Measurements from ENCODE around the gene GPR50. TPM values are rescaled to one million over a fixed set of nuclear protein-coding genes. Genes with fewer than 3 reads are reported as not detected.

GPR50 gene
- total RNA-seq, 4 donors from 2014 or later, result not detected

- intact Hi-C loops (cut with DNase I; ENCODE audit: low total_unique reads), result no loop called here
- no peak for ATAC-seq
- DNase-seq, result no peak
- Histone ChIP-seq H3K9me3 (no peaks in the 10 kb centered on the region), H3K4me3 (no peak overlapping the region), H3K4me1 (no peaks in the 10 kb centered on the region), H3K36me3 (no peaks in the 10 kb centered on the region), H3K27ac (no peak overlapping the region), H3K27me3 (peaks cover 7 to 37% (median 15%) of the 10 kb centered on the region in 3 donors)
- in situ Hi-C loops (cut with MboI; ENCODE audit: low sequenced_read_pairs in 4 of 4), result no loop called here
- TF ChIP-seq POLR2A (IDR thresholded peaks at IDR 0.05), result no peak
- TF ChIP-seq, protein P1, sequence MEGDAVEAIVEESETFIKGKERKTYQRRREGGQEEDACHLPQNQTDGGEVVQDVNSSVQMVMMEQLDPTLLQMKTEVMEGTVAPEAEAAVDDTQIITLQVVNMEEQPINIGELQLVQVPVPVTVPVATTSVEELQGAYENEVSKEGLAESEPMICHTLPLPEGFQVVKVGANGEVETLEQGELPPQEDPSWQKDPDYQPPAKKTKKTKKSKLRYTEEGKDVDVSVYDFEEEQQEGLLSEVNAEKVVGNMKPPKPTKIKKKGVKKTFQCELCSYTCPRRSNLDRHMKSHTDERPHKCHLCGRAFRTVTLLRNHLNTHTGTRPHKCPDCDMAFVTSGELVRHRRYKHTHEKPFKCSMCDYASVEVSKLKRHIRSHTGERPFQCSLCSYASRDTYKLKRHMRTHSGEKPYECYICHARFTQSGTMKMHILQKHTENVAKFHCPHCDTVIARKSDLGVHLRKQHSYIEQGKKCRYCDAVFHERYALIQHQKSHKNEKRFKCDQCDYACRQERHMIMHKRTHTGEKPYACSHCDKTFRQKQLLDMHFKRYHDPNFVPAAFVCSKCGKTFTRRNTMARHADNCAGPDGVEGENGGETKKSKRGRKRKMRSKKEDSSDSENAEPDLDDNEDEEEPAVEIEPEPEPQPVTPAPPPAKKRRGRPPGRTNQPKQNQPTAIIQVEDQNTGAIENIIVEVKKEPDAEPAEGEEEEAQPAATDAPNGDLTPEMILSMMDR (IDR thresholded peaks at IDR 0.05 in 4 of 5, conservative IDR thresholded peaks at IDR 0.05 in 1 of 5), result no peak
Observed at GRCh38 chrX:151178746-151179145, 2.4 kb downstream of the GPR50 start.

DNA sequence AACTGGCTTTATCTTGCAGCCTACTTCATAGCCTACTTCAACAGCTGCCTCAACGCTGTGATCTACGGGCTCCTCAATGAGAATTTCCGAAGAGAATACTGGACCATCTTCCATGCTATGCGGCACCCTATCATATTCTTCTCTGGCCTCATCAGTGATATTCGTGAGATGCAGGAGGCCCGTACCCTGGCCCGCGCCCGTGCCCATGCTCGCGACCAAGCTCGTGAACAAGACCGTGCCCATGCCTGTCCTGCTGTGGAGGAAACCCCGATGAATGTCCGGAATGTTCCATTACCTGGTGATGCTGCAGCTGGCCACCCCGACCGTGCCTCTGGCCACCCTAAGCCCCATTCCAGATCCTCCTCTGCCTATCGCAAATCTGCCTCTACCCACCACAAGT, 4.0 kb downstream of the GPR50 start:
- TF ChIP-seq, protein P1 (IDR thresholded peaks at IDR 0.05 in 4 of 5, conservative IDR thresholded peaks at IDR 0.05 in 1 of 5), result no peak
- no peak for TF ChIP-seq POLR2A (IDR thresholded peaks at IDR 0.05)
- Histone ChIP-seq H3K36me3 (no peaks in the 10 kb centered on the region), H3K4me3 (no peak overlapping the region), H3K9me3 (no peaks in the 10 kb centered on the region), H3K27ac (no peak overlapping the region), H3K27me3 (peaks cover 4 to 32% (median 15%) of the 10 kb centered on the region in 3 donors), H3K4me1 (no peaks in the 10 kb centered on the region)
- DNase-seq, result no peak
- intact Hi-C loops (cut with DNase I; ENCODE audit: low total_unique reads) (no loop called here), in situ Hi-C loops (cut with MboI; ENCODE audit: low sequenced_read_pairs in 4 of 4) (no loop called here)
- ATAC-seq, result no peak

DNA sequence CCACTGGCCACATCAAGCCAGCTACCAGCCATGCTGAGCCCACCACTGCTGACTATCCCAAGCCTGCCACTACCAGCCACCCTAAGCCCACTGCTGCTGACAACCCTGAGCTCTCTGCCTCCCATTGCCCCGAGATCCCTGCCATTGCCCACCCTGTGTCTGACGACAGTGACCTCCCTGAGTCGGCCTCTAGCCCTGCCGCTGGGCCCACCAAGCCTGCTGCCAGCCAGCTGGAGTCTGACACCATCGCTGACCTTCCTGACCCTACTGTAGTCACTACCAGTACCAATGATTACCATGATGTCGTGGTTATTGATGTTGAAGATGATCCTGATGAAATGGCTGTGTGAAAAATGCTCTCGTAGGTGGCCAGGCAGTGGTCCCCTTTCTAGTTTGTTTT, 4.7 kb downstream of the GPR50 start:
- no peak for ATAC-seq
- H3K4me3 ChIP-seq, result no peak overlapping the region
- no peaks in the 10 kb centered on the region for H3K4me1 ChIP-seq
- DNase-seq, result no peak
- no peaks in the 10 kb centered on the region for H3K36me3 ChIP-seq
- H3K27me3 ChIP-seq, result peaks cover 4 to 25% (median 10%) of the 10 kb centered on the region in 3 donors
- no peak overlapping the region for H3K27ac ChIP-seq
- no peaks in the 10 kb centered on the region for H3K9me3 ChIP-seq
- in situ Hi-C loops (cut with MboI; ENCODE audit: low sequenced_read_pairs in 4 of 4), result no loop called here
- TF ChIP-seq POLR2A (IDR thresholded peaks at IDR 0.05), result no peak
- TF ChIP-seq, protein P1 (IDR thresholded peaks at IDR 0.05 in 4 of 5, conservative IDR thresholded peaks at IDR 0.05 in 1 of 5), result no peak
- intact Hi-C loops (cut with DNase I; ENCODE audit: low total_unique reads), result no loop called here

DNA sequence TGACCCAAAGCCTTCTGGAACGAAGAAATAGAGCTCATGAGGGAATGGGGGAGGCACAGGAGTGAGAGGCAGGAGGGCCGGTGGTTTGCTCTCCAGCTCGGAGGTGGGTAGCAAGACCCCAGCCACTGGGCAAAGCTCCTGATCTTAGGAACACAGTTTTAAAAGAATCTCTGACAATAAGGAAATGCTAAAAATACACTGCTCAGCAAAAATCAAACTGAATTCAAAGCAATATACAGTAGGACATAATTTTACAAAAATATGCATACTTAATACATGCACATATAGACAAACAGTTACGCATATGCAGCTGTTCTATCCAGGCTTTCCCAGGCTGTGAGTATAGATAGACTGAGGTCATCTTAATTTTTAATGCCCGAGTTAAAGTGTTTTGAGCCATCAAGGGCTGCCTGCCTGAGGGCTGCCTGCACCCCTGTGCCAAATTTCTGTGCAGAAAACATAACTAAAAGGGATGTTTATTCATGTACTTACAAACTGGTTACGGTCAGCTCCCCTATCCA, 6.9 kb downstream of the GPR50 start:
- Histone ChIP-seq H3K4me1 (no peaks in the 10 kb centered on the region), H3K27ac (no peak overlapping the region), H3K36me3 (no peaks in the 10 kb centered on the region), H3K9me3 (no peaks in the 10 kb centered on the region), H3K27me3 (peaks cover 0 to 10% (median 4%) of the 10 kb centered on the region in 3 donors), H3K4me3 (no peak overlapping the region)
- TF ChIP-seq, protein P1 (IDR thresholded peaks at IDR 0.05 in 4 of 5, conservative IDR thresholded peaks at IDR 0.05 in 1 of 5), result no peak
- no peak for TF ChIP-seq POLR2A (IDR thresholded peaks at IDR 0.05)
- ATAC-seq (no peak), DNase-seq (no peak)
- intact Hi-C loops (cut with DNase I; ENCODE audit: low total_unique reads), result no loop called here
- in situ Hi-C loops (cut with MboI; ENCODE audit: low sequenced_read_pairs in 4 of 4), result no loop called here
